ENCODE data around the gene OPTC.

DNA sequence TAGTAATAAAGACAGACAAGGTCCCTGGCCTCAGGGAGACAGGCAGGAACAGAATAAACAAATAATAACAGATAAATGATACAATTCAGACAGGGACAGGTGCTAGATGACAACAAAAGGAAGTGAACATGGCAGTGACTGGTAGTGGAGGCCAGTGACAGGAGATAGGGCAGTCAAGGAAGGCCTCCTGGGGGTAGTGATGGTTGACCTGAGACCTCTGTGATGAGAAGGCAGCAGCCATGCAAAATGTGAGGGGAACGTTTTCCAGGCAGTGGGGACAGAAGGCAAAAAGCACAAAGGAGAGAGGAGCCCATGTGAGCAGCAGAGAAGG is 18.5 kb downstream of the OPTC start:
- TF ChIP-seq POLR2A (IDR thresholded peaks at IDR 0.05) (no peak), CTCF (IDR thresholded peaks at IDR 0.05) (no peak)

All from stomach (tissue), 4 donors.